Neuron (in vitro differentiated cells): ENCODE measurements around the gene SFT2D2.

Experiments used
- H2AFZ ChIP-seq: one replicate; pipeline ENCODE4 v1.6.1; 2013; ENCODE audit warnings: low read depth, mild to moderate bottlenecking, inconsistent platforms, low read length, moderate library complexity
- H3K27me3 ChIP-seq: one replicate; pipeline ENCODE4 v1.6.1; 2013; ENCODE audit warnings: low read length; ENCODE audit not compliant: insufficient read depth
- H3K36me3 ChIP-seq: one replicate; pipeline ENCODE4 v1.6.1; 2013; ENCODE audit warnings: low read length; ENCODE audit not compliant: insufficient read depth
- H3K4me1 ChIP-seq: one replicate; pipeline ENCODE4 v1.6.1; 2013; ENCODE audit warnings: low read length; ENCODE audit not compliant: insufficient read depth
- H3K4me3 ChIP-seq: 2 replicates; pipeline ENCODE4 v1.5.1; 2013; ENCODE audit warnings: mild to moderate bottlenecking, low read length, moderate library complexity
- H3K9me3 ChIP-seq: one replicate; pipeline ENCODE4 v1.6.1; 2013; ENCODE audit warnings: low read length

SFT2D2 gene

DNA sequence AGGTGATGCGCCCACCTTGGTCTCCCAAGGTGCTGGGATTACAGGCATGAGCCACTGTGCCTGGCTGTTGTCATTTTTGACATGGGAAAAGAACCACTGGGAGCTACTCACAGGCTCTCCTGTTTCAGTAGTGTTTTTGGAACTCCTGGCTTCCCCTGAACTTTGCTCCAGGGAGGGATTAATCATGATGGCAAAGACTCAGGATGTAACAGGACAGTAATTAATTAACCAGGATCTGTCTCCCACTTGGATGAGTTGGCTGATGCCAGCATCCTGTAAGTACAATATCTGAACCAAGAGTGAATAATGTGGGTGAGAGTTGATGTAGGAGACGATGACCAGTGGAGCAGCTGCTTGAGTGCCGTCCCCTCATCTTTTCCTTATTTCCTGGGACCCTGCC is 4.9 kb downstream of the SFT2D2 start:
- H3K9me3 ChIP-seq = no peaks in the 10 kb centered on the region
- peaks cover 43% of the 10 kb centered on the region for H3K36me3 ChIP-seq
- no peak overlapping the region for H3K4me3 ChIP-seq
- H3K4me1 ChIP-seq = peaks cover 12% of the 10 kb centered on the region
- H3K27me3 ChIP-seq = no peaks in the 10 kb centered on the region
- H2AFZ ChIP-seq = no peak overlapping the region

DNA sequence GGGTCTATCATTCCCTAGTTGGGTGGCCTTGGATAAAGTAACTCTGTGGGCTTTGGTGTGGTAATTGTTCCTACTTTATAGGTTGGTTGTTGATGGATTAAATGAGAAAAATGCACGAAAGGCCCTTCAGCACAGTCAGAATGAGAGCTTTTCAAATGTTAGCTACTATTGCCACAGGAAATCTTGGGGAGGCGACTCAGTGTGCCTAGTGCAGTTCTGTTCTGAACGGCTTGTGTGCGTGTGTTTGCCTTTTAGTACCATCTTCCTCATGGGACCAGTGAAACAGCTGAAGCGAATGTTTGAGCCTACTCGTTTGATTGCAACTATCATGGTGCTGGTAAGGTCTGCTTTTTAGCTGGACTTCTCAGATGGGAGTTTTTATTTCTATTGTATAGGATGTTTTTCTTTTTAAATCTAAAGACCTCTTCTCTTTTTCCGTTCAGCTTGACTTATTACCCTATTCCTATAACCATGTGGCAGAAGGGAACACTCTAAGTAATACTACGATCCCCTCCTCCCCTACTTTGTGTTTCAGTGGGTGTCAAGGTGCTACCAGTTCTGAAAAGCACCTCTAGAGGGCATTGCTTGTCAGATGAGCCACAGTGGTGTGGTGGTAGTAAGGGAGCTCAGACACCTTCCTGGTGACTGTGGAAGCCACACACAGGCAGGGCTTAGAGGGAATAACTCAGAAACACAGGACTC is 9.2 kb downstream of the SFT2D2 start:
- no peaks in the 10 kb centered on the region for H3K27me3 ChIP-seq
- no peaks in the 10 kb centered on the region for H3K4me1 ChIP-seq
- H3K36me3 ChIP-seq = peaks cover 64% of the 10 kb centered on the region
- H3K9me3 ChIP-seq = no peaks in the 10 kb centered on the region
- no peak overlapping the region for H2AFZ ChIP-seq
- H3K4me3 ChIP-seq = no peak overlapping the region

DNA sequence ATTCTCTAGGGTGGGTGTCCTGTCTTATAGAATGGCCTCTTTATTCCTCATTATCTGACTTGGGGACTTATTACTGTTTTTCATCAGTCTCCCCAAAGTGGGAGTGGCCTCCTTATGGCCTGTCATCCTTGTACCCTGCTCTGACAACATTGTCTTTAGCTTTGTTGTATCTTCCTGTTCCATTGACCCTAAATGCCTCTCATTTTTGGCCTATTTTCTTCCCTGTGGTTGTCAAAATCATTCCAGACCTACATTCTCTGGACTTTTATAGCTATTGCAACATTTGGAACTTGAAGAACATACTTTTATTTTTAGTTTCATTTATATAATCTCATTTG is 9.7 kb downstream of the SFT2D2 start:
- H2AFZ ChIP-seq = no peak overlapping the region
- no peaks in the 10 kb centered on the region for H3K9me3 ChIP-seq
- no peaks in the 10 kb centered on the region for H3K4me1 ChIP-seq
- peaks cover 61% of the 10 kb centered on the region for H3K36me3 ChIP-seq
- H3K4me3 ChIP-seq = no peak overlapping the region
- no peaks in the 10 kb centered on the region for H3K27me3 ChIP-seq

DNA sequence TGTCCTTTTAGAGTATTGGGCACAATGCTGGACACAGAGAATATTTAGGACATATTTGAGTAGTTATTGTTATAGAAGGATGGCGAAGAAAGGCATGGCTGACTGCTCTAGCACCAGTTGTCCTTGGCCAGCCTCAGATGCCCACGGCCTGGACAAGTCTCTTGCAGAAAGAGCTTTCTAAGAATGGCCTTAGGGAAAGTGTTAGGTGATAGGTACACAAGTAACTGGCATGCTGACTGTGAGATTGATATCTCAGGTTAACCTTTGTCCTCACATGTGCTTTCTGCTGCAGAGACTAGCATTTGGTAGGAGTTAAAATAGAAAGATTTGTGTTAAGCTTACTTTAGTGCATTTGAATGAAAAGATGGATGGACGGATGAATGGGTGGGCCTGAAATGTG is 10.1 kb downstream of the SFT2D2 start:
- Histone ChIP-seq H3K4me3 (no peak overlapping the region), H3K4me1 (no peaks in the 10 kb centered on the region), H3K36me3 (peaks cover 61% of the 10 kb centered on the region), H2AFZ (no peak overlapping the region), H3K27me3 (no peaks in the 10 kb centered on the region), H3K9me3 (no peaks in the 10 kb centered on the region)

DNA sequence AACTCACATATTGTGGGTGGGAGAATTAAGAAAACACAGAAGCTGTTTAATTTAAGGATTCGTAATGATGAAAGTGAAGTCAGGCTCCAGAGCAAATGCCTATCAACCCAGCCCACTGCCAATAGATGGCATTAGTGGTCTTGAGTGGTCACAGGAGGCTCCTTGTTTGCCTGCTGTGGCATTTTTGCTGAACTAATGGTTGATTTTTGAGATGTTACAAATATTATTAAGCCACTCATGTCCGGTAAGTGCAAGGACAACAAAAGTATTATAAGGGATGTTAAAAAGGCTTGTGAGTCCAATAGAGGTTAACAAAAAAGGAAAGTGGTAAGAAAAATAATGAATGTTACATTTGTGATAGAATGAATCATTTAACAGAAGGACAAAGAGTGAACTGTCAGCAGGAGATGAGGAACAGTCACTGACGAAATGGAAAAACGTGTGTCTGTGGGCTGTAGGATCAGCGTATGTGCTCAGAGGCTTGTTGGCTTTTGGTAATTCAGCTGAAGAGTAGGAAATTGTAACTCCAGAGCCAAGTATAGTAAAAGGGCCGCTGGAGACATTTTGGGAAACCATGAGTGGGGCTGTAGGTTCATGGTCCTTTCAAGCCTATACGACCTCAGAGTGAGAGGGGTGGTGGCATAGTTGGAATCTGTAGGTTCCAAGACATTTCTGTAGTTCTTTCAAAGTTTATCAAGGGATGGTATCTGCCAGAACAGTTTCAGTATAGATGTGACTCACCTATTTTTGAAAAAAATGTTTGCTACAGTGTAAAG is 11.2 kb downstream of the SFT2D2 start:
- no peak overlapping the region for H3K4me3 ChIP-seq
- H3K36me3 ChIP-seq = peaks cover 58% of the 10 kb centered on the region
- no peaks in the 10 kb centered on the region for H3K9me3 ChIP-seq
- no peaks in the 10 kb centered on the region for H3K27me3 ChIP-seq
- H3K4me1 ChIP-seq = no peaks in the 10 kb centered on the region
- H2AFZ ChIP-seq = no peak overlapping the region

DNA sequence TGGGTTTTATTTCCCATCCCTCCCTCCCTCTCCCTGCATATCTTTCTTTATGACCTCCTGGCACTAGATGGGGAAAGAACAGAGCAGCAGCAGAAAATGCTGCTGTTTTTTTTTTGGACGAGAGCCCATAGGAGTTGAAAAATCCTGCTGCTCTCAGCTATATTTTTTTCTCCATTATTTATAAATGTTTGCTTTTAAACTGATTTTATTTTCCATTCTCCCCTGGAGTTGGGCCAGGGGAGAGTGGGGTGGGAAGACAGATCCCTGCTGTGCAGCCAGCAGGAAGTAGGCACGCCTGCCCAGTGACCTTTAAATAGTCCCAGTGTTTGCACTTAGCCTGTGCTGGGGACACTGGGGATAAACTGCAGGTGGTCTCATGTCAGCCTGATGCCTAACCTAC is 17.4 kb downstream of the SFT2D2 start:
- no peak overlapping the region for H2AFZ ChIP-seq
- H3K9me3 ChIP-seq = no peaks in the 10 kb centered on the region
- no peaks in the 10 kb centered on the region for H3K27me3 ChIP-seq
- no peak overlapping the region for H3K4me3 ChIP-seq
- peaks cover 52% of the 10 kb centered on the region for H3K36me3 ChIP-seq
- no peaks in the 10 kb centered on the region for H3K4me1 ChIP-seq

DNA sequence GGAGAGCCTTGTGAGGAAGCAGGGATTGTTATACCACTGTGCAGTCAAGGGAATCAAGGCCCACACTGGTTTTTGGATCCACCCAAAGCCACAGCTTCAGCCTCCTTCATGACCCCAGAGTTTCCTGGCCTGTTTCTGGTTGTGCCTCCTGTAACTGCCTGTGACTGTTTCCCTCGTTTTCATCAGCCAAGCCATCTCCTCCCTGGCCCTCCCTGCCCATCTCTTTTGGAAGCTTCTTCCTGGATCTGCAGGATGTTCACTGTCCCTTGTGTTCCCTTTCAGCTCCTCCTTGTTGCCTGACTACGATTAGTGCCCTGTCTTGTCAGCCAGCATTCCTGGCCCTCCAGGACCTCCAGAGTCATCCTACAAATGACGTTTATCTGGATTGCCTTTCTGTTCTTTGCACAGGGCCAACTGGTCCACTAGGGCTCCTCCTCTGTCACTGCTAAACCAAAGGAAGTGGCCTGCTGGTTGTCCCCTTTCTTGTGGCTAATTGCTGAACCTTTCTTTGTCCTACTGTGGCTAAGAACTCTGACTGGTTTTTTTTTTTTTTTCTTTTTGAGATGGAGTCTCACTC is 17.9 kb downstream of the SFT2D2 start:
- H3K27me3 ChIP-seq = no peaks in the 10 kb centered on the region
- H3K36me3 ChIP-seq = peaks cover 51% of the 10 kb centered on the region
- no peak overlapping the region for H3K4me3 ChIP-seq
- H3K9me3 ChIP-seq = no peaks in the 10 kb centered on the region
- no peaks in the 10 kb centered on the region for H3K4me1 ChIP-seq
- no peak overlapping the region for H2AFZ ChIP-seq

DNA sequence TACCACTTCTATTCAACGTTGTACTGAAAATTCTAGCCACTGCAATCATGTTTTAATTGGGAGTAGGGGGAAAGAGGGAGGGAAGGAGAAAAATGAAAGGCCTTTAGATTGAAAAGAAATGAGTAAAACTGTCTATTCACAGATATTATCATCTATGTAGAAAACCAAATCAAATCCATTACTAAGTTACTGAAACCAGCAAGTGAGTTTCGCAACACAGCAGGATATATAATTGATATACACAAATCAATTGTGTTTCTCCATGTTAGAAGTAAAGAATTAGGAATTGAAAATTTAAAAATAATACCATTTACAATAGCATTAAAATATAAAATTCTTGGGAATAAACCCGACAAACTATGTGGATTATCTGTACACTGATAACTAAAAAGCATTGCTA is 19.2 kb downstream of the SFT2D2 start:
- Histone ChIP-seq H3K36me3 (peaks cover 47% of the 10 kb centered on the region), H2AFZ (no peak overlapping the region), H3K27me3 (no peaks in the 10 kb centered on the region), H3K4me3 (no peak overlapping the region), H3K9me3 (no peaks in the 10 kb centered on the region), H3K4me1 (no peaks in the 10 kb centered on the region)

DNA sequence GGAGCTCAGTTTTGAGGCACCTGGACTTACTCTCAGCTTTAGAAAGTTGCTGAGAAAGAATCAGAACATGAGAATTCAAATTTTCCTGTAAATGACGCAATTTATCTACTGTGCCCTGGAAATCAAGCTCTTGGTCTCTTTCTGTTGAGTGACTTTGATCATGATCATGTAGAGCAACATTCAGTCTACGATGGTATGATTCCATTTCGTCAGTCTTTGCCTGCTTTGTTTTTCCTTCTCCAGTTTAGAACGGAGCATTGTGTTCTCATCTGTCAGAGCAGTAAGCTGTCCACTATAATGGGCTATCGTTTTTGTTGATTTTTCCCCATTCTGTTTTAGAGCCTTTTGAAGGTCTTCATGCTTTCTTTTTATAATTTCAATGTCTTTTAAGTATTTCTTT is 20.7 kb downstream of the SFT2D2 start:
- H3K4me1 ChIP-seq = no peaks in the 10 kb centered on the region
- peaks cover 57% of the 10 kb centered on the region for H3K36me3 ChIP-seq
- no peak overlapping the region for H2AFZ ChIP-seq
- no peaks in the 10 kb centered on the region for H3K27me3 ChIP-seq
- H3K9me3 ChIP-seq = no peaks in the 10 kb centered on the region
- no peak overlapping the region for H3K4me3 ChIP-seq

DNA sequence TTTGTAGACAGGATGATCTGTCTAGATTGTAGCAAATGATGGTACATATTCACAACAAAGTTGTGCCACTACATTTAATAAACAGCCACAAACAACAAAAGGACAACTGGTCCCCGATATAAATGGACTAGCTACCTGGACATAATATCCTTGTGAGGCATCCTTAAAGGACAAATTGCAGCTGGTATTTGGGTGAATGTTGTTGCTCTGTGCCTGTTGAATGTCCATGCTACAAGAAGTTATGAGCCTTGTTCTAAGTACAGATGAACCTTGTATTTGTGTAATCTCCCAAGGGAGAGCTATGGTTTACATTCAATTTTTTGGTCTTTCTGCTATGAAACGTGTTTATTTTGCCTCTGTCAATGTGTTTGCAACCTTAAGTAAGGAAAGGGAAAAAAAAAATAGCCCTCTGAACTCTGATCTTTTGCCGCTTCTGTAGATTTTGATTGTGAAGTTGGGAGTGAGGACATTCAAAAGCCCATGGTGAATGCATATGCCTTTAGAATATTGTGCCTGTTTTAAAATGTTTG is 26.5 kb downstream of the SFT2D2 start:
- no peak overlapping the region for H2AFZ ChIP-seq
- H3K27me3 ChIP-seq = no peaks in the 10 kb centered on the region
- no peak overlapping the region for H3K4me3 ChIP-seq
- peaks cover 22% of the 10 kb centered on the region for H3K36me3 ChIP-seq
- no peaks in the 10 kb centered on the region for H3K4me1 ChIP-seq
- H3K9me3 ChIP-seq = peaks cover 2% of the 10 kb centered on the region

DNA sequence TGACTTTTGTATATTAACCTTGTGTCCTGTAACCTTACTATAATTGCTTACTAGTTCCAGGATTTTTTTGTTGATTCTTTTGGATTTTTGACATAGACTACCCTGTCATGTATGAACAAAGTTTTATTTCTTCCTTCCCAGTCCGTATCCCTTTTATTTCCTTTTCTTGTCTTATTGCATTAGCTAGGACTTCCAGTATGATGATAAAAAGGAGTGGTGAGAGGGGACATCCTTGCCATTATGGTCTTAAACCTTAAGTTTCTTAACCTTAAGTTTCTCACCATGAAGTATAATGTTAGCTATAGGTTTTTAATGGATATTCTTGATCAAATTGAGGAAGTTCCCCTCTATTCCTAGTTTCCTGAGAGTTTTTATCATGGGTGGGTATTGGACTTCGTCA is 30.4 kb downstream of the SFT2D2 start:
- no peak overlapping the region for H2AFZ ChIP-seq
- no peak overlapping the region for H3K4me3 ChIP-seq
- H3K27me3 ChIP-seq = no peaks in the 10 kb centered on the region
- peaks cover 8% of the 10 kb centered on the region for H3K36me3 ChIP-seq
- H3K9me3 ChIP-seq = peaks cover 2% of the 10 kb centered on the region
- no peaks in the 10 kb centered on the region for H3K4me1 ChIP-seq

DNA sequence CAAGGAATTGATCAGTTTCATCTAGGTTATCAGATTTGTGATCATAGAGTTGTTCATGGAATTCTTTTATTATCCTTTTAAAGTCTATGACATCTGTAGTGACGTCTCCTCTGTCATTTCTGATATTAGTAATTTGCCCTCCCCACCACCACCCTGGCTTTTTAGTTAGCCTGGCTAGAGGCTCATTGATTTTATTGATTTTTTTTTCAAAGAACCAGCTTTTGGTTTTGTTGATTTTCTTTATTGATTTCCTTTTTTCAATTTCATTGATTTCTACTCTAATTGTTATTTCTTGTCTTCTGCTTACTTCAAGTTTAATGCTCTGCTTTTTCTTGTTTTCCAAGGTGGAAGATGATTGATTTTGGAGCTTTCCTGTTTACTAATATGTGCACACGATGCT is 31.6 kb downstream of the SFT2D2 start:
- Histone ChIP-seq H3K9me3 (peaks cover 2% of the 10 kb centered on the region), H3K4me3 (no peak overlapping the region), H3K4me1 (no peaks in the 10 kb centered on the region), H2AFZ (no peak overlapping the region), H3K27me3 (no peaks in the 10 kb centered on the region), H3K36me3 (peaks cover 1% of the 10 kb centered on the region)

DNA sequence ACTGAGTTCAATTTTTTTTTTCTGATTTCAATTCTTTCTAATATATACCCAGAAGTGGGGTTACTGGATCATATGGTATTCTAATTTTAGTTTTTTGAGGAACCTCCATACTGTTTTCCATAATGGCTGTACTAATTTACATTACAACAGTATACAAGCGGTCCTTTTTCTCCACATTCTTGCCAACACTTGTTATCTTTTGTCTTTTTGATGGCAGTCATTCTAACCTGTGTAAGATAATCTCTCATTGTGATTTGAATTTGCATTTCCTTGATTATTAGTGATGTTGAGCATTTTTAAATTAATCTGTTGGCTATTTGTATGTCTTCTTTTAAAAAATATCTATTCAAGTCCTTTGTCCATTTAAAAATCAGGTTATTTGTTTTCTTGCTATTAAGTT is 33.8 kb downstream of the SFT2D2 start:
- no peak overlapping the region for H2AFZ ChIP-seq

More for the DNA sequence above, 33.8 kb downstream of the SFT2D2 start:
- no peaks in the 10 kb centered on the region for H3K36me3 ChIP-seq
- H3K27me3 ChIP-seq = no peaks in the 10 kb centered on the region
- no peaks in the 10 kb centered on the region for H3K4me1 ChIP-seq
- peaks cover 2% of the 10 kb centered on the region for H3K9me3 ChIP-seq
- no peak overlapping the region for H3K4me3 ChIP-seq
